PFSK-1 (cell line): ENCODE data around the gene CSN2.

Experiments
- FOXP2 ChIP-seq: optimal IDR thresholded peaks from 2 replicates; pipeline ENCODE3; 2011; ENCODE audit warnings: borderline replicate concordance, control low read depth, inconsistent platforms; ENCODE audit not compliant: insufficient read depth; ENCODE audit errors: extremely low read length, extremely low read depth
- POLR2AphosphoS5 ChIP-seq: IDR thresholded peaks from 2 replicates; pipeline ENCODE4 v1.6.1; 2012; ENCODE audit warnings: low read depth, mild to moderate bottlenecking, control low read depth, low read length, moderate library complexity
- REST ChIP-seq, 2 experiments: IDR thresholded peaks; 2 replicates each; pipeline versions ENCODE4 v1.6.1 to v1.8.0; 2011 to 2012; ENCODE audit warnings: low read depth in 2 of 2, low read length in 2 of 2, control low read depth in 1 of 2, inconsistent platforms in 1 of 2, mild to moderate bottlenecking in 1 of 2, moderate library complexity in 1 of 2; ENCODE audit not compliant: insufficient read depth in 1 of 2
- SIN3A ChIP-seq: IDR thresholded peaks from 2 replicates; pipeline ENCODE4 v1.6.1; 2012; ENCODE audit warnings: mild to moderate bottlenecking, low read length, moderate library complexity, borderline replicate concordance; ENCODE audit not compliant: insufficient read depth
- TAF1 ChIP-seq: IDR thresholded peaks from 2 replicates; pipeline ENCODE4 v1.6.1; 2012; ENCODE audit warnings: low read length, control low read depth, borderline replicate concordance; ENCODE audit not compliant: insufficient read depth

CSN2 gene

GRCh38 chr4:69977582-69977981 is 12.1 kb upstream of the CSN2 start:
- TF ChIP-seq TAF1 (no peak), REST (IDR thresholded peaks at IDR 0.05; ENCODE audit: insufficient read depth in 1 of 2, low read depth in 2 of 2, low read length in 2 of 2) (no peak), POLR2AphosphoS5 (no peak), FOXP2 (no peak), SIN3A (no peak)

- no peak for TF ChIP-seq POLR2AphosphoS5
- TF ChIP-seq TAF1 = no peak
- no peak for TF ChIP-seq FOXP2
- no peak for TF ChIP-seq REST (IDR thresholded peaks at IDR 0.05; ENCODE audit: insufficient read depth in 1 of 2, low read depth in 2 of 2, low read length in 2 of 2)
- no peak for TF ChIP-seq SIN3A
Measured at GRCh38 chr4:69974631-69975030, 9.1 kb upstream of the CSN2 start.

- TF ChIP-seq TAF1 = no peak
- no peak for TF ChIP-seq FOXP2
- no peak for TF ChIP-seq SIN3A
- TF ChIP-seq POLR2AphosphoS5 = no peak
- no peak for TF ChIP-seq REST (IDR thresholded peaks at IDR 0.05; ENCODE audit: insufficient read depth in 1 of 2, low read depth in 2 of 2, low read length in 2 of 2)
Measured at GRCh38 chr4:69970071-69970470, 4.5 kb upstream of the CSN2 start.

DNA sequence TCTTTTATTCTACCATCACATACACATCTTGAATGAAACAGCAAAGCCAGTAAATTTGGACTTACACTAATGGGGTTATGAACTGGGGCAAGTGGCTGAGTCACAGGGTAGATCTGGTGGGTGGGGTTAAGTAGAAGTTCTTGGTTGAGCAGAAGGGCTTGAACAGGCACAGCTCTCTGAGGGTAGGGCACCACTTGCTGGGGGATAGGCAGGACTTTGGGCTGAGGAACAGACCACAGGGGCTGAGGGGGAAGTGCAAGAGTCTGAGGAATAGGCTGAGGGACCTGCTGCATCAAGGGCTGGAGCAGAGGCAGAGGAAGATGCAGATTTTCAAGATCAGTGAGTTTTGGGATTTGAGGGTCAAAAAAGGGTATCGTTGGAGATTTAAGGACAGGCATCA is 8.3 kb downstream of the CSN2 start:
- TF ChIP-seq POLR2AphosphoS5 (no peak), SIN3A (no peak), FOXP2 (no peak), REST (IDR thresholded peaks at IDR 0.05; ENCODE audit: insufficient read depth in 1 of 2, low read depth in 2 of 2, low read length in 2 of 2) (no peak), TAF1 (no peak)

DNA sequence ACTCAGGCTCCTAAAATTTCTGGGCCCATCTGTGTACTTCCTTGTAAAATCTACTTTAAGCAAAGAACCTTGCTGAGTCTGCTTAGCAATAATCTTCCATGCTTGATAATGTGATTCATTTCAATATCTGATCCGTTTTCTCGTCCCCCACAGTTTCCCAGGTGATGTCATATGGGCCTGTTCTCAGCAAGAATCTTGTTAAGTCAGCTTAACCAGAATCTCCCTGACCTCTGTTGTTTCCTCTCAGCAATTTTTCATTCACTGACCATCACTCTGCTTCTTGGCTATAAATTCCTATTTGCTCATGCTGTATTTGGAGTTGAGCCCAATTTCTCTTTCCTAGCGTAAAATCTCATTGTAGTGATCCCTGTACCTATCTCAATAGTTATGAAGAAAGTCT is 13.9 kb downstream of the CSN2 start:
- no peak for TF ChIP-seq REST (IDR thresholded peaks at IDR 0.05; ENCODE audit: insufficient read depth in 1 of 2, low read depth in 2 of 2, low read length in 2 of 2)
